HepG2 (cell line): ENCODE data around the gene FGF19. TPM values are rescaled to one million over a fixed set of nuclear protein-coding genes. Genes with fewer than 3 reads are reported as not detected.

ENCODE experiments used
- ETV6 ChIP-seq: sonication (generic); formaldehyde crosslinking; conservative IDR thresholded peaks from 2 replicates; pipeline ENCODE4 v1.4.0; 2020; ENCODE audit warnings: missing genetic modification reagents
- FOXA1 ChIP-seq, 2 experiments: fragments of 450-650 bp in 1 of 2; sonication (generic) in 1 of 2; formaldehyde crosslinking in 1 of 2; IDR thresholded peaks; 2 replicates each; pipeline versions ENCODE4 v1.4.0 to v1.6.1; 2016 to 2020; ENCODE audit warnings: missing genetic modification reagents in 1 of 2
- GTF3A ChIP-seq: sonication (generic); formaldehyde crosslinking; conservative IDR thresholded peaks from 2 replicates; pipeline ENCODE4 v1.4.0; 2020; ENCODE audit warnings: mild to moderate bottlenecking, missing genetic modification reagents
- IRF2 ChIP-seq: IDR thresholded peaks from 2 replicates; pipeline ENCODE4 v1.6.1; 2018; ENCODE audit warnings: missing genetic modification reagents, missing compliant biosample characterization
- IRX3 ChIP-seq: sonication (generic); formaldehyde crosslinking; IDR thresholded peaks from 2 replicates; pipeline ENCODE4 v1.8.1; 2023; ENCODE audit warnings: mild to moderate bottlenecking, low read depth, missing genetic modification reagents, borderline replicate concordance
- JUN ChIP-seq: sonication (generic); formaldehyde crosslinking; IDR thresholded peaks from 2 replicates; pipeline ENCODE4 v1.4.0; 2020; ENCODE audit warnings: mild to moderate bottlenecking, missing genetic modification reagents
- MXD4 ChIP-seq: IDR thresholded peaks from 2 replicates; pipeline ENCODE4 v1.6.1; 2016; ENCODE audit warnings: mild to moderate bottlenecking, missing biosample characterization, missing genetic modification reagents
- NPAS2 ChIP-seq: sonication (generic); formaldehyde crosslinking; IDR thresholded peaks from 2 replicates; pipeline ENCODE4 v1.8.0; 2022; ENCODE audit warnings: mild to moderate bottlenecking, missing genetic modification reagents, borderline replicate concordance
- REPIN1 ChIP-seq: sonication (generic); formaldehyde crosslinking; IDR thresholded peaks from 2 replicates; pipeline ENCODE4 v1.8.0; 2022; ENCODE audit warnings: missing genetic modification reagents, low read depth, mild to moderate bottlenecking, borderline replicate concordance
- SUZ12 ChIP-seq: fragments of 150-350 bp; IDR thresholded peaks from 2 replicates; pipeline ENCODE4 v1.6.1; 2014; ENCODE audit warnings: low read depth, low read length
- TARDBP ChIP-seq: sonication (generic); formaldehyde crosslinking; IDR thresholded peaks from 2 replicates; pipeline ENCODE4 v1.8.0; 2022; ENCODE audit warnings: mild to moderate bottlenecking, missing genetic modification reagents
- TCF7L2 ChIP-seq: IDR thresholded peaks from 2 replicates; pipeline ENCODE4 v1.6.1; 2011; ENCODE audit warnings: mild to moderate bottlenecking, low read depth, low read length, moderate library complexity
- ZC3H4 ChIP-seq: sonication (generic); formaldehyde crosslinking; IDR thresholded peaks from 2 replicates; pipeline ENCODE4 v1.4.0; 2020; ENCODE audit warnings: missing genetic modification reagents, borderline replicate concordance
- ZMYM3 ChIP-seq: sonication (generic); formaldehyde crosslinking; IDR thresholded peaks from 2 replicates; pipeline ENCODE4 v1.5.1; 2020; ENCODE audit warnings: mild to moderate bottlenecking, missing genetic modification reagents
- ZNF20 ChIP-seq: sonication (generic); formaldehyde crosslinking; IDR thresholded peaks from 2 replicates; pipeline ENCODE4 v1.4.0; 2020; ENCODE audit warnings: mild to moderate bottlenecking, moderate library complexity, missing genetic modification reagents
- ZNF230 ChIP-seq: sonication (generic); formaldehyde crosslinking; IDR thresholded peaks from 2 replicates; pipeline ENCODE4 v1.4.0; 2020; ENCODE audit warnings: mild to moderate bottlenecking, missing genetic modification reagents
- ZNF354B ChIP-seq: sonication (generic); formaldehyde crosslinking; IDR thresholded peaks from 2 replicates; pipeline ENCODE4 v1.8.0; 2022; ENCODE audit warnings: mild to moderate bottlenecking, missing genetic modification reagents
- ZNF746 ChIP-seq: sonication (generic); formaldehyde crosslinking; IDR thresholded peaks from 2 replicates; pipeline ENCODE4 v1.8.0; 2022; ENCODE audit warnings: mild to moderate bottlenecking, missing genetic modification reagents
- ZNF891 ChIP-seq: sonication (generic); formaldehyde crosslinking; IDR thresholded peaks from 2 replicates; pipeline ENCODE4 v1.5.0; 2020; ENCODE audit warnings: mild to moderate bottlenecking, missing genetic modification reagents
- polyA plus RNA-seq, 8 experiments: library from polyadenylated mRNA; depleted of rRNA in 3 of 8; stranded (reverse) in 7 of 8; unstranded in 1 of 8; fragments of >200 nt; fragmentation: Illumina TruSeq in 4 of 8; extraction: Trizol in 4 of 8; gene quantifications; 2 replicates each; pipeline versions ENCODE4 v1.2.1 to v1.2.3, GENCODE V29; 2011 to 2016; ENCODE audit warnings: low read depth in 4 of 8, missing spikeins in 1 of 8, mixed read lengths in 1 of 8; ENCODE audit not compliant: insufficient read depth in 1 of 8
- total RNA-seq, 5 experiments: library from RNA; depleted of rRNA; stranded (reverse); fragments of >200 nt; fragmentation: Illumina TruSeq; extraction: Trizol; gene quantifications; 2 replicates each; pipeline ENCODE4 v1.2.3, GENCODE V29; 2016; ENCODE audit warnings: low read depth in 1 of 5
- TF ChIP-seq, protein P1 (sequence below): sonication (generic); formaldehyde crosslinking; conservative IDR thresholded peaks from 2 replicates; pipeline ENCODE4 v1.8.0; 2022; ENCODE audit warnings: mild to moderate bottlenecking, moderate library complexity, missing genetic modification reagents
- TF ChIP-seq, protein P2 (sequence below): sonication (generic); formaldehyde crosslinking; conservative IDR thresholded peaks from 2 replicates; pipeline ENCODE4 v1.5.0; 2020; ENCODE audit warnings: missing genetic modification reagents
- TF ChIP-seq, protein P3 (sequence below): sonication (generic); formaldehyde crosslinking; IDR thresholded peaks from 2 replicates; pipeline ENCODE4 v1.4.0; 2020; ENCODE audit warnings: mild to moderate bottlenecking, missing genetic modification reagents

The FGF19 gene
- total and polyA plus RNA-seq, 2 of the 13 experiments (the other 11 are each of a cell fraction or from before 2014, with no cell fraction given) = 0.07 TPM; not detected in 1

DNA sequence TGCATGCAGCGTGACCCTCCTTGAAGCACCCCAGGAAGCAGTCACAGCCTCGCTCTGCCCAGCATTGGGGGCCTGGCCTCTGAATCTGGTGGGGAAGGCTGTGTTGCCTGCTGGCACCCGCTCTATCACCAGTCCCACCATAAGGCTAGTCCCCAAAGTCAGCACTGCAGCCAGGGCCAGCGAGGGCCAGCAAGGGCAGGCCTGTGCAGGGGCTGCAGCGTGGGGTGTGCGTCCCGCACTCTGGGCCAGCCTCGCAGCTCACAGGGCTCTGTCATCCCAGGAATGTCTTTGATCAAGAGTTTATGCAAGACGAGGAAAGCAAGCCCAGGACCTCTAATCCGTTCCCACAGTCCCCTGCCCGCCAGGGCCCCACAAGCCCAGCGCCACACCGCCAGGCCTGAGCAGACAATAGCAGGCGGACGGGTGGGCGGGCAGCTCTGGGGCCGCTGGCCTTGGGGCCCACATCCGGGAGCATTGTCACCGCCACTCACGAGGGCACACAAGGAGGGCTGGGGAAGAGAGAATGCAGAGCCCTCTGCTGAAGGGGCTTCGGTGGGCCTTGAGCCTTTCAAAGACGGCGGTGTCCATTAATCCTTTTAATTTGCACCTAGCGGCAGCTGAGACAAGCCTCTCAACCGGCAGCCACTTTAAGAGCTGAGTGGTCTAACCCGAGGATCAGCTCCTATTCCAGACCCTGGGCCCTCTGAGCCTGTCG is 45.8 kb downstream of the FGF19 start (continued):
- TF ChIP-seq, protein P1, sequence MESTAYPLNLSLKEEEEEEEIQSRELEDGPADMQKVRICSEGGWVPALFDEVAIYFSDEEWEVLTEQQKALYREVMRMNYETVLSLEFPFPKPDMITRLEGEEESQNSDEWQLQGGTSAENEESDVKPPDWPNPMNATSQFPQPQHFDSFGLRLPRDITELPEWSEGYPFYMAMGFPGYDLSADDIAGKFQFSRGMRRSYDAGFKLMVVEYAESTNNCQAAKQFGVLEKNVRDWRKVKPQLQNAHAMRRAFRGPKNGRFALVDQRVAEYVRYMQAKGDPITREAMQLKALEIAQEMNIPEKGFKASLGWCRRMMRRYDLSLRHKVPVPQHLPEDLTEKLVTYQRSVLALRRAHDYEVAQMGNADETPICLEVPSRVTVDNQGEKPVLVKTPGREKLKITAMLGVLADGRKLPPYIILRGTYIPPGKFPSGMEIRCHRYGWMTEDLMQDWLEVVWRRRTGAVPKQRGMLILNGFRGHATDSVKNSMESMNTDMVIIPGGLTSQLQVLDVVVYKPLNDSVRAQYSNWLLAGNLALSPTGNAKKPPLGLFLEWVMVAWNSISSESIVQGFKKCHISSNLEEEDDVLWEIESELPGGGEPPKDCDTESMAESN (CRISPR knock-in tag) = peak; percentile 78
- TF ChIP-seq ZNF230 (CRISPR knock-in tag) = peak; percentile 71; the same call in 1 of the 2 replicates
- no peak; the same call in 1 of the 2 replicates for TF ChIP-seq IRX3 (CRISPR knock-in tag)
- TF ChIP-seq JUN = peak; percentile 71
- no peak for TF ChIP-seq ZNF891
- TF ChIP-seq MXD4 (CRISPR knock-in tag) = peak; percentile 67; the same call in 1 of the 2 replicates
- TF ChIP-seq ZC3H4 (CRISPR knock-in tag) = no peak
- no peak for TF ChIP-seq FOXA1 (IDR thresholded peaks at IDR 0.05)
- TF ChIP-seq FOXA1 (CRISPR knock-in tag; IDR thresholded peaks at IDR 0.05) = peak; percentile 37; the same call in 1 of the 2 replicates
- peak; percentile 92 for TF ChIP-seq ZNF746 (CRISPR knock-in tag)
- peak; percentile 94; the same call in 1 of the 2 replicates for TF ChIP-seq IRF2 (CRISPR knock-in tag)
- TF ChIP-seq ZNF354B (CRISPR knock-in tag) = no peak
- no peak for TF ChIP-seq TCF7L2
- TF ChIP-seq, protein P2, sequence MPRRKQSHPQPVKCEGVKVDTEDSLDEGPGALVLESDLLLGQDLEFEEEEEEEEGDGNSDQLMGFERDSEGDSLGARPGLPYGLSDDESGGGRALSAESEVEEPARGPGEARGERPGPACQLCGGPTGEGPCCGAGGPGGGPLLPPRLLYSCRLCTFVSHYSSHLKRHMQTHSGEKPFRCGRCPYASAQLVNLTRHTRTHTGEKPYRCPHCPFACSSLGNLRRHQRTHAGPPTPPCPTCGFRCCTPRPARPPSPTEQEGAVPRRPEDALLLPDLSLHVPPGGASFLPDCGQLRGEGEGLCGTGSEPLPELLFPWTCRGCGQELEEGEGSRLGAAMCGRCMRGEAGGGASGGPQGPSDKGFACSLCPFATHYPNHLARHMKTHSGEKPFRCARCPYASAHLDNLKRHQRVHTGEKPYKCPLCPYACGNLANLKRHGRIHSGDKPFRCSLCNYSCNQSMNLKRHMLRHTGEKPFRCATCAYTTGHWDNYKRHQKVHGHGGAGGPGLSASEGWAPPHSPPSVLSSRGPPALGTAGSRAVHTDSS (CRISPR knock-in tag) = no peak
- TF ChIP-seq SUZ12 = no peak
- no peak for TF ChIP-seq GTF3A (CRISPR knock-in tag)
- TF ChIP-seq REPIN1 (CRISPR knock-in tag) = peak; percentile 76; the same call in 1 of the 2 replicates
- TF ChIP-seq ZMYM3 (CRISPR knock-in tag) = peak; percentile 10
- no peak for TF ChIP-seq NPAS2 (CRISPR knock-in tag)
- TF ChIP-seq ETV6 (CRISPR knock-in tag) = no peak
- peak; percentile 97 for TF ChIP-seq TARDBP (CRISPR knock-in tag)
- no peak for TF ChIP-seq ZNF20 (CRISPR knock-in tag)
- TF ChIP-seq, protein P3, sequence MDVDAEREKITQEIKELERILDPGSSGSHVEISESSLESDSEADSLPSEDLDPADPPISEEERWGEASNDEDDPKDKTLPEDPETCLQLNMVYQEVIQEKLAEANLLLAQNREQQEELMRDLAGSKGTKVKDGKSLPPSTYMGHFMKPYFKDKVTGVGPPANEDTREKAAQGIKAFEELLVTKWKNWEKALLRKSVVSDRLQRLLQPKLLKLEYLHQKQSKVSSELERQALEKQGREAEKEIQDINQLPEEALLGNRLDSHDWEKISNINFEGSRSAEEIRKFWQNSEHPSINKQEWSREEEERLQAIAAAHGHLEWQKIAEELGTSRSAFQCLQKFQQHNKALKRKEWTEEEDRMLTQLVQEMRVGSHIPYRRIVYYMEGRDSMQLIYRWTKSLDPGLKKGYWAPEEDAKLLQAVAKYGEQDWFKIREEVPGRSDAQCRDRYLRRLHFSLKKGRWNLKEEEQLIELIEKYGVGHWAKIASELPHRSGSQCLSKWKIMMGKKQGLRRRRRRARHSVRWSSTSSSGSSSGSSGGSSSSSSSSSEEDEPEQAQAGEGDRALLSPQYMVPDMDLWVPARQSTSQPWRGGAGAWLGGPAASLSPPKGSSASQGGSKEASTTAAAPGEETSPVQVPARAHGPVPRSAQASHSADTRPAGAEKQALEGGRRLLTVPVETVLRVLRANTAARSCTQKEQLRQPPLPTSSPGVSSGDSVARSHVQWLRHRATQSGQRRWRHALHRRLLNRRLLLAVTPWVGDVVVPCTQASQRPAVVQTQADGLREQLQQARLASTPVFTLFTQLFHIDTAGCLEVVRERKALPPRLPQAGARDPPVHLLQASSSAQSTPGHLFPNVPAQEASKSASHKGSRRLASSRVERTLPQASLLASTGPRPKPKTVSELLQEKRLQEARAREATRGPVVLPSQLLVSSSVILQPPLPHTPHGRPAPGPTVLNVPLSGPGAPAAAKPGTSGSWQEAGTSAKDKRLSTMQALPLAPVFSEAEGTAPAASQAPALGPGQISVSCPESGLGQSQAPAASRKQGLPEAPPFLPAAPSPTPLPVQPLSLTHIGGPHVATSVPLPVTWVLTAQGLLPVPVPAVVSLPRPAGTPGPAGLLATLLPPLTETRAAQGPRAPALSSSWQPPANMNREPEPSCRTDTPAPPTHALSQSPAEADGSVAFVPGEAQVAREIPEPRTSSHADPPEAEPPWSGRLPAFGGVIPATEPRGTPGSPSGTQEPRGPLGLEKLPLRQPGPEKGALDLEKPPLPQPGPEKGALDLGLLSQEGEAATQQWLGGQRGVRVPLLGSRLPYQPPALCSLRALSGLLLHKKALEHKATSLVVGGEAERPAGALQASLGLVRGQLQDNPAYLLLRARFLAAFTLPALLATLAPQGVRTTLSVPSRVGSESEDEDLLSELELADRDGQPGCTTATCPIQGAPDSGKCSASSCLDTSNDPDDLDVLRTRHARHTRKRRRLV (CRISPR knock-in tag) = peak; percentile 91; the same call in 1 of the 2 replicates
